ENCODE results near the gene LRRC8A. TPM values are rescaled to one million over a fixed set of nuclear protein-coding genes. Genes with fewer than 3 reads are reported as not detected.

Gene LRRC8A
- total RNA-seq, 1 donor from 2014 or later: 259 TPM

DNA sequence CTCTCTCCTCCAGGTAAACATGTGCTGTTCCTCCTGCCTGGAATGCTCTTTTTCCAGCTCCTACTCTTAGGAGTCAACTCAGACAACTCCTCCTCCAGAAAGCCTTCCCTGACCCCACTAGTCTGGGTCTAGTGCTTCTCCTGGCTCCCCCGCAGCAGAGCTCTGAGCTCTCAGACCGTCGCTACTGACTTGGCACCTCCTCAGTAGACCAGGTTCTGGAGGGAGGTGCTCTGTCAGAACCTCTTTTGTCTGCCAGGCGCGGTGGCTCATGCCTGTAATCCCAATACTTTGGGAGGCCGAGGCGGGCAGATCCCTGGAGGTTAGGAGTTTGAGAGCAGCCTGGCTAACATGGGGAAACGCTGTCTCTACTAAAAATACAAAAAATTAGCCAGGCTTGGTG, 3.4 kb downstream of the LRRC8A start:
- no peak for DNase-seq (ENCODE audit: low read depth)
- peaks cover 24% of the 10 kb centered on the region for H3K36me3 ChIP-seq (ENCODE audit: control insufficient read depth, insufficient read depth, low read length)
- no peak for FAIRE-seq
- TF ChIP-seq, protein P1, sequence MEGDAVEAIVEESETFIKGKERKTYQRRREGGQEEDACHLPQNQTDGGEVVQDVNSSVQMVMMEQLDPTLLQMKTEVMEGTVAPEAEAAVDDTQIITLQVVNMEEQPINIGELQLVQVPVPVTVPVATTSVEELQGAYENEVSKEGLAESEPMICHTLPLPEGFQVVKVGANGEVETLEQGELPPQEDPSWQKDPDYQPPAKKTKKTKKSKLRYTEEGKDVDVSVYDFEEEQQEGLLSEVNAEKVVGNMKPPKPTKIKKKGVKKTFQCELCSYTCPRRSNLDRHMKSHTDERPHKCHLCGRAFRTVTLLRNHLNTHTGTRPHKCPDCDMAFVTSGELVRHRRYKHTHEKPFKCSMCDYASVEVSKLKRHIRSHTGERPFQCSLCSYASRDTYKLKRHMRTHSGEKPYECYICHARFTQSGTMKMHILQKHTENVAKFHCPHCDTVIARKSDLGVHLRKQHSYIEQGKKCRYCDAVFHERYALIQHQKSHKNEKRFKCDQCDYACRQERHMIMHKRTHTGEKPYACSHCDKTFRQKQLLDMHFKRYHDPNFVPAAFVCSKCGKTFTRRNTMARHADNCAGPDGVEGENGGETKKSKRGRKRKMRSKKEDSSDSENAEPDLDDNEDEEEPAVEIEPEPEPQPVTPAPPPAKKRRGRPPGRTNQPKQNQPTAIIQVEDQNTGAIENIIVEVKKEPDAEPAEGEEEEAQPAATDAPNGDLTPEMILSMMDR (IDR thresholded peaks at IDR 0.05; ENCODE audit: insufficient read depth, low read length, severe bottlenecking): no peak
- H3K27me3 ChIP-seq (ENCODE audit: control insufficient read depth, insufficient read depth, low read length): no peaks in the 10 kb centered on the region
- no peak overlapping the region for H3K4me3 ChIP-seq (ENCODE audit: low read depth, low read length)

DNA sequence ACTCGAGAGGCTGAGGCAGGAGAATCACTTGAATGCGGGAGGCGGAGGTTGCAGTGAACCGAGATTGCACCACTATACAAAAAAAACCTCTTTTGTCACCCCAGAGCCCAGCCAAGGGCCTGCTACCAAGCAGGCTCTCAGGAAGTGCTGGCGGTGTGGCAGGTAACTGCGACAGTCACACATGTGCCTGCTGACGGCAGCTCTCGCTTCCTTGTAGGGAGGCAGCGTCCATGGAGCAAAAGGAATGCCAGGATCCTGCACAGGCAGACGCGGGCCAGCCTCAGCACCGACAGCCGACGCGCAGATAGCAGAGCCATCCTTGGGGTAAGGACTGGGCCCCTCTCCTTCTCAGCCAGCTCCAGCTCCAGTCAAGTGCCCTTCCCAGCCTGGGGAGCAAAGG, 3.9 kb downstream of the LRRC8A start:
- Histone ChIP-seq H3K27me3 (ENCODE audit: control insufficient read depth, insufficient read depth, low read length) (no peaks in the 10 kb centered on the region), H3K4me3 (ENCODE audit: low read depth, low read length) (no peak overlapping the region), H3K36me3 (ENCODE audit: control insufficient read depth, insufficient read depth, low read length) (peaks cover 24% of the 10 kb centered on the region)
- DNase-seq (ENCODE audit: low read depth) (no peak), FAIRE-seq (no peak)
- TF ChIP-seq, protein P1 (IDR thresholded peaks at IDR 0.05; ENCODE audit: insufficient read depth, low read length, severe bottlenecking): no peak

DNA sequence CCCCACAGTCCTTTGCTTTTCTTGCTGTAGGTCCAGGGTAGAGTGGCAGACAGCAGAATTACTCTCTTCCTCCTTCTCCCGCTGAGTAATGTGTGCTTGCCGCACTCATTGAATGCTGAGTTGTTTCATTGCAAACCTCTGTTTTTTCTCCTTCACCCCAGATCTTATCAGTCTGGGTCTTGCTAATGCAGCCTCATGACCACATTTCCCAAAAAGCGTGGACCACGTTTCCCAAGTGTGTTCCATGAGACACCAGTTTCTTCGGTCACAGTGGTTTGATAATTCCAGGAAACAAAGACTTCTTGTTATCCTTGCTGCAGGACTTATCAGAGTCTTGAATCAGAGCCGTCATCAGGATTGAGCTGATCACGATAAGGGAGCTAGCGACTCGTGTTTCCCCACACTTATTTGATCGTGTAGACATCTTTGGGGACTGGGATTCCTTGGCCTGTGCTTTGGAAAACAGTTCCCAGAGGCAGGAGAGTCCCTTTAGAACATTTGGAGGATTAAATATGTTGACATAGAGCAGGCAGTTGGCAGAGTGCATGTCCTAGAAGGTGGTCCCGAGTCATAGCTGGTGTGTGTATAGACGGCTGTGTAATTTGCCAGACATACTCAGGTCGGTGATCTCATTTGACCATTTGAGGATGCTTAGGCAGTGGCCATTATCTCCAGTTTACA, 4.4 kb downstream of the LRRC8A start:
- H3K27me3 ChIP-seq (ENCODE audit: control insufficient read depth, insufficient read depth, low read length): no peaks in the 10 kb centered on the region
- DNase-seq (ENCODE audit: low read depth) (no peak), FAIRE-seq (no peak)
- TF ChIP-seq, protein P1 (IDR thresholded peaks at IDR 0.05; ENCODE audit: insufficient read depth, low read length, severe bottlenecking): no peak
- peaks cover 24% of the 10 kb centered on the region for H3K36me3 ChIP-seq (ENCODE audit: control insufficient read depth, insufficient read depth, low read length)
- H3K4me3 ChIP-seq (ENCODE audit: low read depth, low read length): no peak overlapping the region

DNA sequence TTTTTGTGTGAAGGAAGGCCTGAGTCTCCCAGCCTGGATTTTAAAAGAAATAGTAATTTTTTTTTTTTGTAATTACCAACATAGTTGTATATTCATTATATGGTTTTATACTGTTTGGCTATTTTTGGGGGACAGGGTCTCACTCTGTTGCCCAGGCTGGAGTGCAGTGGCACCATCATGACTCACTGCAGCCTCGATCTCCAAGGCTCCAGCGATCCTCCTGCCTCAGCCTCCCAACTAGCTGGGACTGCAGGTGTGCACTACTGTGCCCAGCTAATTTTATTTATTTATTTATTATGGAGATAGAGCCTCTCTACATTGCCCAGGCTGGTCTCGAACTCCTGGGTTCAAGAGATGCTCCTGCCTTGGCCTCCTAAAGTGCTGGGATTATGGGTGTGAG, 5.1 kb downstream of the LRRC8A start:
- FAIRE-seq (no peak), DNase-seq (ENCODE audit: low read depth) (no peak)
- peaks cover 24% of the 10 kb centered on the region for H3K36me3 ChIP-seq (ENCODE audit: control insufficient read depth, insufficient read depth, low read length)

DNA sequence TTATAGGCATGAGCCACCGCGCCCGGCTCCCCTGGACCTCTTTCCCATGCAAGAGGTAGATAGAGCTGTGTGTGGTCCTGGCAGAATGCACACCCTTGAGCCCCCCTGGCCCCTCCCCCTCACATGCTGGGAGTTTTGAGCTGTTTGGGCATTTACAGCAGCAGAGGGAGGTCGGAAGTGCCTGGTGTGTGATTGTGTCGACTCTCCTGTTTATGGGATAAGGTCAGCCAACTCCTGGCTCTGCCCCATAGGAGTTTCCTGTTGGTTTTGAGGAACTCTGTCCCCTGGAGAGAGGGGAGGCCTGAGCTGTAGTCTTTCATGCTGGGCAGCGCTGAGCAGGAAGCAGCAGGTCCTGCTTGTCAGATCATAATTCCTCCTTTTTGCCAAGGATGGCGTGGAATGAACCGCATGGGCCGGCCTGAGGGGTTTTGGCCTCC, 6.0 kb downstream of the LRRC8A start:
- no peak overlapping the region for H3K4me3 ChIP-seq (ENCODE audit: low read depth, low read length)
- no peak for DNase-seq (ENCODE audit: low read depth)
- FAIRE-seq: no peak
- TF ChIP-seq, protein P1 (IDR thresholded peaks at IDR 0.05; ENCODE audit: insufficient read depth, low read length, severe bottlenecking): no peak
- peaks cover 24% of the 10 kb centered on the region for H3K36me3 ChIP-seq (ENCODE audit: control insufficient read depth, insufficient read depth, low read length)
- no peaks in the 10 kb centered on the region for H3K27me3 ChIP-seq (ENCODE audit: control insufficient read depth, insufficient read depth, low read length)

More for the DNA sequence above, 5.1 kb downstream of the LRRC8A start:
- H3K4me3 ChIP-seq (ENCODE audit: low read depth, low read length): no peak overlapping the region
- TF ChIP-seq, protein P1 (IDR thresholded peaks at IDR 0.05; ENCODE audit: insufficient read depth, low read length, severe bottlenecking): no peak
- H3K27me3 ChIP-seq (ENCODE audit: control insufficient read depth, insufficient read depth, low read length): no peaks in the 10 kb centered on the region

Measured in bronchial epithelial cell (primary cell).